GM19193 (cell line): ENCODE results near the gene CYTH4.

Experiments used
- POLR2A ChIP-seq: IDR thresholded peaks from 4 replicates; pipeline ENCODE4 v1.6.1; 2011; ENCODE audit not compliant: insufficient read depth, insufficient read length; ENCODE audit errors: extremely low read depth

Gene CYTH4

GRCh38 chr22:37282385-37282677, at the start of gene CYTH4:
Gene CYTH4 (plus strand): TSS chr22:37282508. CDS start chr22:37282570, 62 bp downstream.
- TF ChIP-seq POLR2A, result peak; percentile 58

- no peak for TF ChIP-seq POLR2A
These were observed 48.3 kb upstream of the CYTH4 start for GRCh38 chr22:37233751-37234631.

- TF ChIP-seq POLR2A, result no peak
These were observed 47.3 kb upstream of the CYTH4 start for GRCh38 chr22:37234736-37235711.

- no peak for TF ChIP-seq POLR2A
These were observed 46.3 kb upstream of the CYTH4 start for GRCh38 chr22:37235897-37236607.

- no peak for TF ChIP-seq POLR2A
These were observed 44.7 kb upstream of the CYTH4 start for GRCh38 chr22:37237371-37238268.

- TF ChIP-seq POLR2A, result peak; percentile 8
These were observed 42.7 kb upstream of the CYTH4 start for GRCh38 chr22:37239336-37240239.

- peak; percentile 27 for TF ChIP-seq POLR2A
These were observed 41.9 kb upstream of the CYTH4 start for GRCh38 chr22:37240240-37240940.

GRCh38 chr22:37240941-37241320, 41.4 kb upstream of the CYTH4 start:
- no peak for TF ChIP-seq POLR2A

- peak; percentile 25 for TF ChIP-seq POLR2A
These were observed 40.8 kb upstream of the CYTH4 start for GRCh38 chr22:37241351-37242142.

GRCh38 chr22:37242395-37242918, 39.9 kb upstream of the CYTH4 start:
- TF ChIP-seq POLR2A, result peak; percentile 71

- no peak for TF ChIP-seq POLR2A
These were observed 38.8 kb upstream of the CYTH4 start for GRCh38 chr22:37243402-37244113.
